ENCODE results near the gene CYTH1.

- TF ChIP-seq CTCF (IDR thresholded peaks at IDR 0.05) (no peak), POLR2A (IDR thresholded peaks at IDR 0.05) (no peak)
These were observed 104.5 kb downstream of the CYTH1 start for GRCh38 chr17:78677303-78678221.

All from vagina (tissue), 2 donors.